SU-DHL-6 (cell line): ENCODE data around the gene HAUS5.

Experiments used
- CTCF ChIP-seq: fragments of 200-600 bp; sonication (generic); IDR thresholded peaks from one replicate; pipeline ENCODE4 v1.5.1; 2017; ENCODE audit warnings: antibody characterized with exemption, mild to moderate bottlenecking, low read length, moderate library complexity; ENCODE audit not compliant: insufficient read depth, poor library complexity, severe bottlenecking
- EZH2phosphoT487 ChIP-seq: fragments of 200-600 bp; sonication (generic), shearing (Covaris generic); conservative IDR thresholded peaks from 2 replicates; pipeline ENCODE4 v1.6.1; 2018; ENCODE audit warnings: mild to moderate bottlenecking, antibody characterized with exemption, low read length, moderate library complexity, mixed read lengths

GRCh38 chr19:35569281-35569781 is 43.2 kb upstream of the HAUS5 start:
- TF ChIP-seq CTCF (no peak), EZH2phosphoT487 (no peak)
